Esophagus muscularis mucosa (tissue), 4 donors: ENCODE results near the gene DENND6A. TPM values are rescaled to one million over a fixed set of nuclear protein-coding genes. Genes with fewer than 3 reads are reported as not detected.

Experiments
- DNase-seq: peaks from one replicate; pipeline ENCODE4 v3.0.0-alpha.2; 2017; ENCODE audit errors: extremely low spot score
- H3K27ac ChIP-seq, 4 donors: fragments of 200-600 bp; sonication (generic); replicated peaks in 1 of 4; 1 replicate in 3 of 4; 2 replicates in 1 of 4; pipeline ENCODE4 v1.5.1; 2016 to 2019; ENCODE audit warnings: mild to moderate bottlenecking in 1 of 4
- H3K27me3 ChIP-seq, 4 donors: fragments of 200-600 bp; sonication (generic); one replicate each; pipeline versions ENCODE4 v1.5.1 to v1.6.0; 2016 to 2019
- H3K36me3 ChIP-seq, 4 donors: fragments of 200-600 bp; sonication (generic); one replicate each; pipeline ENCODE4 v1.5.1; 2016 to 2019
- H3K4me1 ChIP-seq, 4 donors: fragments of 200-600 bp; sonication (generic); one replicate each; pipeline ENCODE4 v1.5.1; 2016 to 2019
- H3K4me3 ChIP-seq, 4 donors: fragments of 200-600 bp; sonication (generic); 1 replicate in 2 of 4; 2 replicates in 2 of 4; pipeline ENCODE4 v1.5.1; 2016 to 2019; ENCODE audit warnings: mild to moderate bottlenecking in 4 of 4, moderate library complexity in 1 of 4
- H3K9me3 ChIP-seq, 4 donors: fragments of 200-600 bp; sonication (generic); 1 replicate in 3 of 4; 2 replicates in 1 of 4; pipeline ENCODE4 v1.5.1; 2016 to 2019
- CTCF ChIP-seq, 3 experiments: fragments of 200-600 bp in 2 of 3; fragments of 450-650 bp in 1 of 3; sonication (generic) in 2 of 3; IDR thresholded peaks; one replicate each; pipeline ENCODE4 v1.5.1; 2017 to 2019; ENCODE audit warnings: antibody characterized with exemption in 3 of 3, mild to moderate bottlenecking in 2 of 3, moderate library complexity in 1 of 3
- EP300 ChIP-seq: sonication (generic); formaldehyde crosslinking; IDR thresholded peaks from one replicate; pipeline ENCODE4 v1.6.1; 2017; ENCODE audit warnings: antibody characterized with exemption
- POLR2A ChIP-seq: fragments of 450-650 bp; IDR thresholded peaks from one replicate; pipeline ENCODE4 v1.6.1; 2017; ENCODE audit warnings: antibody characterized with exemption, moderate library complexity, mild to moderate bottlenecking, low read depth
- POLR2AphosphoS5 ChIP-seq, 2 donors: sonication (generic); formaldehyde crosslinking; IDR thresholded peaks; one replicate each; pipeline ENCODE4 v1.6.1; 2017; ENCODE audit warnings: antibody characterized with exemption in 2 of 2
- WGBS: methylation state at CpG from one replicate; pipeline ENCODE4 v1.1.5; 2018; 5-methylcytosine and 5-hydroxymethylcytosine counted together
- intact Hi-C: fragments of 100-400 bp; cut with DNase I; formaldehyde crosslinking; loops from one replicate; pipeline ENCODE4 v1.15.1; 2023
- total RNA-seq, 4 donors: library from RNA; depleted of rRNA; stranded (reverse); fragments of >200 nt; gene quantifications; one replicate each; pipeline versions ENCODE4 v1.1.0 to v1.2.1, GENCODE V29; 2016

Gene DENND6A
- total RNA-seq, 4 donors from 2014 or later: 24.6 to 47.2 (median 43.2) TPM

GRCh38 chr3:57658536-57658935, 34.3 kb downstream of the DENND6A start:
- no peaks in the 10 kb centered on the region for H3K27me3 ChIP-seq
- TF ChIP-seq CTCF (IDR thresholded peaks at IDR 0.05) (no peak), POLR2AphosphoS5 (IDR thresholded peaks at IDR 0.05) (no peak), EP300 (no peak), POLR2A (no peak)
- DNase-seq: no peak
- H3K9me3 ChIP-seq: no peaks in the 10 kb centered on the region
- H3K4me3 ChIP-seq: no peak overlapping the region
- no peak overlapping the region for H3K27ac ChIP-seq
- H3K36me3 ChIP-seq: peaks cover 24 to 92% (median 57%) of the 10 kb centered on the region in 4 donors
- H3K4me1 ChIP-seq: peaks cover 0 to 6% (median 0%) of the 10 kb centered on the region in 4 donors
- intact Hi-C loops: no loop called here

- 92% methylated on average over 2 of the region's 2 CpGs for WGBS
- TF ChIP-seq EP300: no peak
- TF ChIP-seq POLR2AphosphoS5 (IDR thresholded peaks at IDR 0.05): no peak
- no peak for TF ChIP-seq POLR2A
- TF ChIP-seq CTCF (IDR thresholded peaks at IDR 0.05): no peak
- Histone ChIP-seq H3K9me3 (no peaks in the 10 kb centered on the region), H3K36me3 (peaks cover 24 to 96% (median 51%) of the 10 kb centered on the region in 4 donors), H3K4me3 (no peak overlapping the region), H3K27ac (no peak overlapping the region), H3K4me1 (peaks cover 0 to 6% (median 0%) of the 10 kb centered on the region in 4 donors), H3K27me3 (no peaks in the 10 kb centered on the region)
- DNase-seq: no peak
- intact Hi-C loops: no loop called here
These were observed 37.1 kb downstream of the DENND6A start for GRCh38 chr3:57655727-57656126.

DNA sequence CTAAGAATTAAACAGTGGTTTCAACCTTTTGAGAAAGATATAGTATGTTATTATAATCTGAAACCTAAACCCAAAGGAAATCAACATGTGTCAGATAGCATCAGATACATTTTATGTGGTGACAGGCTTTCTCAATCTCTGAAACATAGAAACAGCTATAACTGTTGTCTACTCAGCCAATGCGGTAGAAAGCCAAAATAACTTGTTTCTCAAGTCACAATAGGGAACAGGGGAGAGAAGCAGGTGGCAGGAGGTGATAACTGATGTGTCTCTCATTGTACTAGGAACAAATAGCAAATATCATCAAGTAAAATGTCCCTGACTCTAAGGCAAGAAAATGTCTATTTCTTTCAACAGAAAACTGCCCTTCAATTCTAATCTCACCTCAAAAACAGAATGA, 38.6 kb downstream of the DENND6A start:
- intact Hi-C loops: no loop called here
- Histone ChIP-seq H3K27me3 (no peaks in the 10 kb centered on the region), H3K36me3 (peaks cover 15 to 89% (median 42%) of the 10 kb centered on the region in 4 donors), H3K4me3 (no peak overlapping the region), H3K9me3 (no peaks in the 10 kb centered on the region), H3K4me1 (peaks cover 0 to 6% (median 0%) of the 10 kb centered on the region in 4 donors), H3K27ac (no peak overlapping the region)
- TF ChIP-seq POLR2AphosphoS5 (IDR thresholded peaks at IDR 0.05) (no peak), EP300 (no peak), POLR2A (no peak), CTCF (IDR thresholded peaks at IDR 0.05) (no peak)
- WGBS: 88% methylated on average over 1 of the region's 1 CpG
- no peak for DNase-seq

GRCh38 chr3:57652203-57652602, 40.7 kb downstream of the DENND6A start:
- DNase-seq: no peak
- TF ChIP-seq POLR2AphosphoS5 (IDR thresholded peaks at IDR 0.05): no peak
- TF ChIP-seq CTCF (IDR thresholded peaks at IDR 0.05): no peak
- no peak for TF ChIP-seq EP300
- no peak for TF ChIP-seq POLR2A
- intact Hi-C loops: no loop called here
- Histone ChIP-seq H3K27ac (no peak overlapping the region), H3K27me3 (no peaks in the 10 kb centered on the region), H3K4me3 (no peak overlapping the region), H3K36me3 (peaks cover 3 to 82% (median 36%) of the 10 kb centered on the region in 4 donors), H3K4me1 (peaks cover 0 to 2% (median 1%) of the 10 kb centered on the region in 4 donors), H3K9me3 (peaks cover 0 to 6% (median 0%) of the 10 kb centered on the region in 4 donors)
- 88% methylated on average over 3 of the region's 3 CpGs for WGBS

- 80% methylated on average over 2 of the region's 2 CpGs for WGBS
- Histone ChIP-seq H3K36me3 (peaks cover 20 to 79% (median 48%) of the 10 kb centered on the region in 4 donors), H3K27ac (no peak overlapping the region), H3K4me1 (peaks cover 0 to 8% (median 5%) of the 10 kb centered on the region in 4 donors), H3K27me3 (no peaks in the 10 kb centered on the region), H3K4me3 (no peak overlapping the region), H3K9me3 (peaks cover 0 to 6% (median 0%) of the 10 kb centered on the region in 4 donors)
- TF ChIP-seq EP300 (no peak), CTCF (IDR thresholded peaks at IDR 0.05) (no peak), POLR2AphosphoS5 (IDR thresholded peaks at IDR 0.05) (no peak), POLR2A (no peak)
- no peak for DNase-seq
- intact Hi-C loops: no loop called here
These were observed 45.5 kb downstream of the DENND6A start for GRCh38 chr3:57647292-57647940.
